Activated CD4-positive, alpha-beta memory T cell treated with anti-CD3 and anti-CD28 coated beads for 36 hours (primary cell): ENCODE measurements around the gene LIMK1. TPM values are rescaled to one million over a fixed set of nuclear protein-coding genes. Genes with fewer than 3 reads are reported as not detected.

Experiments
- CTCF ChIA-PET: fragments of 350-600 bp; sonication (Branson Sonifier 250); formaldehyde crosslinking; loops from one replicate; lab custom pipeline; 2021; ENCODE audit warnings: antibody characterized with exemption, inconsistent platforms; lab: Charles Lee
- POLR2A ChIA-PET: fragments of 350-600 bp; sonication (Branson Sonifier 250); formaldehyde crosslinking; loops from one replicate; lab custom pipeline; 2021; ENCODE audit warnings: antibody characterized with exemption; lab: Charles Lee
- DNase-seq: peaks from one replicate; pipeline ENCODE4 v3.0.0-alpha.2; 2020
- H3K27ac Mint-ChIP-seq: one replicate; pipeline ENCODE4 v1.8.0; 2021; ENCODE audit warnings: mixed read lengths
- H3K27me3 Mint-ChIP-seq: one replicate; pipeline ENCODE4 v1.8.0; 2021; ENCODE audit warnings: mixed read lengths
- H3K36me3 Mint-ChIP-seq: one replicate; pipeline ENCODE4 v1.8.0; 2021; ENCODE audit warnings: mixed read lengths
- H3K4me1 Mint-ChIP-seq: one replicate; pipeline ENCODE4 v1.8.0; 2021; ENCODE audit warnings: low read depth, mixed read lengths
- H3K4me3 Mint-ChIP-seq: one replicate; pipeline ENCODE4 v1.8.0; 2021; ENCODE audit warnings: mild to moderate bottlenecking, mixed read lengths
- H3K9me3 Mint-ChIP-seq: one replicate; pipeline ENCODE4 v1.8.0; 2021; ENCODE audit warnings: mixed read lengths
- intact Hi-C: fragments of 100-400 bp; cut with micrococcal nuclease; formaldehyde crosslinking; loops from one replicate; pipeline ENCODE4 v1.15.1; 2023
- total RNA-seq, 2 experiments: library from RNA; stranded (reverse); gene quantifications; one replicate each; pipeline ENCODE4 v1.2.3, GENCODE V29; 2021

LIMK1 gene
- total RNA-seq, 2 experiments from 2014 or later, result 16.4 to 16.9 TPM

- no peaks in the 10 kb centered on the region for H3K36me3 Mint-ChIP-seq
- DNase-seq, result no peak
- no peaks in the 10 kb centered on the region for H3K4me1 Mint-ChIP-seq
- no peaks in the 10 kb centered on the region for H3K27me3 Mint-ChIP-seq
- ChIA-PET POLR2A (no interaction called here), CTCF (interaction anchor here (1.4 kb wide), 1 partner anchor 22 kb away, joined by 5 read pairs; no protein-coding TSS in a partner anchor)
- H3K9me3 Mint-ChIP-seq, result no peaks in the 10 kb centered on the region
- H3K27ac Mint-ChIP-seq, result no peak overlapping the region
- intact Hi-C loops, result no loop called here
- no peak overlapping the region for H3K4me3 Mint-ChIP-seq
Observed at GRCh38 chr7:74047804-74048380, 35.7 kb upstream of the LIMK1 start.

GRCh38 chr7:74048999-74049599, 34.5 kb upstream of the LIMK1 start:
- DNase-seq, result no peak
- intact Hi-C loops, result no loop called here
- H3K27me3 Mint-ChIP-seq, result no peaks in the 10 kb centered on the region
- H3K9me3 Mint-ChIP-seq, result no peaks in the 10 kb centered on the region
- no peaks in the 10 kb centered on the region for H3K36me3 Mint-ChIP-seq
- no peak overlapping the region for H3K4me3 Mint-ChIP-seq
- ChIA-PET CTCF (no interaction called here), POLR2A (no interaction called here)
- H3K27ac Mint-ChIP-seq, result no peak overlapping the region
- H3K4me1 Mint-ChIP-seq, result no peaks in the 10 kb centered on the region

GRCh38 chr7:74049997-74050798, 33.4 kb upstream of the LIMK1 start:
- H3K36me3 Mint-ChIP-seq, result no peaks in the 10 kb centered on the region
- DNase-seq, result no peak
- no peaks in the 10 kb centered on the region for H3K27me3 Mint-ChIP-seq
- no peaks in the 10 kb centered on the region for H3K9me3 Mint-ChIP-seq
- no peak overlapping the region for H3K4me3 Mint-ChIP-seq
- ChIA-PET CTCF (no interaction called here), POLR2A (no interaction called here)
- no peaks in the 10 kb centered on the region for H3K4me1 Mint-ChIP-seq
- no peak overlapping the region for H3K27ac Mint-ChIP-seq
- intact Hi-C loops, result no loop called here

- Mint-ChIP-seq H3K27ac (no peak overlapping the region), H3K9me3 (no peaks in the 10 kb centered on the region)
Observed at GRCh38 chr7:74051193-74051592, 32.4 kb upstream of the LIMK1 start.

GRCh38 chr7:74051629-74052410, 31.8 kb upstream of the LIMK1 start:
- H3K36me3 Mint-ChIP-seq, result no peaks in the 10 kb centered on the region
- H3K27me3 Mint-ChIP-seq, result no peaks in the 10 kb centered on the region
- peak; percentile 22 for DNase-seq
- intact Hi-C loops, result no loop called here
- ChIA-PET CTCF (no interaction called here), POLR2A (no interaction called here)
- no peaks in the 10 kb centered on the region for H3K4me1 Mint-ChIP-seq
- no peak overlapping the region for H3K27ac Mint-ChIP-seq
- H3K9me3 Mint-ChIP-seq, result no peaks in the 10 kb centered on the region
- H3K4me3 Mint-ChIP-seq, result no peak overlapping the region

More at GRCh38 chr7:74051193-74051592, 32.4 kb upstream of the LIMK1 start:
- ChIA-PET CTCF (no interaction called here), POLR2A (no interaction called here)
- DNase-seq, result no peak
- H3K4me1 Mint-ChIP-seq, result no peaks in the 10 kb centered on the region
- H3K4me3 Mint-ChIP-seq, result no peak overlapping the region
- intact Hi-C loops, result no loop called here
- no peaks in the 10 kb centered on the region for H3K27me3 Mint-ChIP-seq
- no peaks in the 10 kb centered on the region for H3K36me3 Mint-ChIP-seq

GRCh38 chr7:74052628-74053027, 31.0 kb upstream of the LIMK1 start:
- H3K27ac Mint-ChIP-seq, result no peak overlapping the region
- ChIA-PET CTCF (no interaction called here), POLR2A (no interaction called here)
- H3K9me3 Mint-ChIP-seq, result no peaks in the 10 kb centered on the region
- H3K4me3 Mint-ChIP-seq, result no peak overlapping the region
- no peaks in the 10 kb centered on the region for H3K36me3 Mint-ChIP-seq
- no peaks in the 10 kb centered on the region for H3K27me3 Mint-ChIP-seq
- H3K4me1 Mint-ChIP-seq, result no peaks in the 10 kb centered on the region
- intact Hi-C loops, result no loop called here
- DNase-seq, result no peak

GRCh38 chr7:74053589-74054186, 29.9 kb upstream of the LIMK1 start:
- no peaks in the 10 kb centered on the region for H3K9me3 Mint-ChIP-seq
- H3K27me3 Mint-ChIP-seq, result no peaks in the 10 kb centered on the region
- no peak overlapping the region for H3K4me3 Mint-ChIP-seq
- no peaks in the 10 kb centered on the region for H3K36me3 Mint-ChIP-seq
- intact Hi-C loops, result no loop called here
- no peaks in the 10 kb centered on the region for H3K4me1 Mint-ChIP-seq
- ChIA-PET POLR2A (no interaction called here), CTCF (no interaction called here)
- DNase-seq, result no peak
- no peak overlapping the region for H3K27ac Mint-ChIP-seq

GRCh38 chr7:74056096-74056915, 27.3 kb upstream of the LIMK1 start:
- Mint-ChIP-seq H3K36me3 (no peaks in the 10 kb centered on the region), H3K4me3 (no peak overlapping the region), H3K27ac (no peak overlapping the region), H3K4me1 (no peaks in the 10 kb centered on the region), H3K9me3 (no peaks in the 10 kb centered on the region), H3K27me3 (peaks cover 4% of the 10 kb centered on the region)
- ChIA-PET POLR2A (no interaction called here), CTCF (interaction anchor here (1.4 kb wide), 1 partner anchor 29 kb away, joined by 3 read pairs; no protein-coding TSS in a partner anchor)
- intact Hi-C loops, result no loop called here
- no peak for DNase-seq

GRCh38 chr7:74057216-74057925, 26.2 kb upstream of the LIMK1 start:
- no peaks in the 10 kb centered on the region for H3K9me3 Mint-ChIP-seq
- no peak for DNase-seq
- H3K36me3 Mint-ChIP-seq, result no peaks in the 10 kb centered on the region
- peaks cover 6% of the 10 kb centered on the region for H3K4me1 Mint-ChIP-seq
- H3K27me3 Mint-ChIP-seq, result peaks cover 4% of the 10 kb centered on the region
- POLR2A ChIA-PET, result no interaction called here
- no peak overlapping the region for H3K4me3 Mint-ChIP-seq
- intact Hi-C loops, result no loop called here
- no peak overlapping the region for H3K27ac Mint-ChIP-seq
- CTCF ChIA-PET, result interaction anchor here (0.6 to 1.6 kb wide), 3 partner anchors 17 to 343 kb away, joined by 3 to 5 read pairs (median 3); no protein-coding TSS in a partner anchor

GRCh38 chr7:74057987-74058386, 25.6 kb upstream of the LIMK1 start:
- H3K4me1 Mint-ChIP-seq, result peaks cover 6% of the 10 kb centered on the region
- DNase-seq, result no peak
- intact Hi-C loops, result no loop called here
- no peak overlapping the region for H3K4me3 Mint-ChIP-seq
- peaks cover 4% of the 10 kb centered on the region for H3K27me3 Mint-ChIP-seq
- no peaks in the 10 kb centered on the region for H3K9me3 Mint-ChIP-seq
- no peak overlapping the region for H3K27ac Mint-ChIP-seq
- ChIA-PET CTCF (interaction anchor here (1.0 to 1.6 kb wide), 3 partner anchors 31 to 343 kb away, joined by 3 to 5 read pairs (median 3); no protein-coding TSS in a partner anchor), POLR2A (no interaction called here)
- H3K36me3 Mint-ChIP-seq, result no peaks in the 10 kb centered on the region
